ENCODE results near the gene ITIH1.

The ITIH1 gene

GRCh38 chr3:52794612-52795099, 17.3 kb downstream of the ITIH1 start, which contains the start of gene ITIH3:
TSS of gene ITIH3 (plus strand) at chr3:52794796. CDS start at chr3:52794804, 8 bp downstream.
- no peak for DNase-seq (ENCODE audit: low spot score)
- in situ Hi-C loops (cut with MboI; ENCODE audit: low sequenced_read_pairs, unreplicated experiment): no loop called here
- TF ChIP-seq, protein P1, sequence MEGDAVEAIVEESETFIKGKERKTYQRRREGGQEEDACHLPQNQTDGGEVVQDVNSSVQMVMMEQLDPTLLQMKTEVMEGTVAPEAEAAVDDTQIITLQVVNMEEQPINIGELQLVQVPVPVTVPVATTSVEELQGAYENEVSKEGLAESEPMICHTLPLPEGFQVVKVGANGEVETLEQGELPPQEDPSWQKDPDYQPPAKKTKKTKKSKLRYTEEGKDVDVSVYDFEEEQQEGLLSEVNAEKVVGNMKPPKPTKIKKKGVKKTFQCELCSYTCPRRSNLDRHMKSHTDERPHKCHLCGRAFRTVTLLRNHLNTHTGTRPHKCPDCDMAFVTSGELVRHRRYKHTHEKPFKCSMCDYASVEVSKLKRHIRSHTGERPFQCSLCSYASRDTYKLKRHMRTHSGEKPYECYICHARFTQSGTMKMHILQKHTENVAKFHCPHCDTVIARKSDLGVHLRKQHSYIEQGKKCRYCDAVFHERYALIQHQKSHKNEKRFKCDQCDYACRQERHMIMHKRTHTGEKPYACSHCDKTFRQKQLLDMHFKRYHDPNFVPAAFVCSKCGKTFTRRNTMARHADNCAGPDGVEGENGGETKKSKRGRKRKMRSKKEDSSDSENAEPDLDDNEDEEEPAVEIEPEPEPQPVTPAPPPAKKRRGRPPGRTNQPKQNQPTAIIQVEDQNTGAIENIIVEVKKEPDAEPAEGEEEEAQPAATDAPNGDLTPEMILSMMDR (IDR thresholded peaks at IDR 0.05; ENCODE audit: borderline replicate concordance, control extremely low read depth, extremely low read depth, insufficient read depth, missing control alignments): no peak

DNA sequence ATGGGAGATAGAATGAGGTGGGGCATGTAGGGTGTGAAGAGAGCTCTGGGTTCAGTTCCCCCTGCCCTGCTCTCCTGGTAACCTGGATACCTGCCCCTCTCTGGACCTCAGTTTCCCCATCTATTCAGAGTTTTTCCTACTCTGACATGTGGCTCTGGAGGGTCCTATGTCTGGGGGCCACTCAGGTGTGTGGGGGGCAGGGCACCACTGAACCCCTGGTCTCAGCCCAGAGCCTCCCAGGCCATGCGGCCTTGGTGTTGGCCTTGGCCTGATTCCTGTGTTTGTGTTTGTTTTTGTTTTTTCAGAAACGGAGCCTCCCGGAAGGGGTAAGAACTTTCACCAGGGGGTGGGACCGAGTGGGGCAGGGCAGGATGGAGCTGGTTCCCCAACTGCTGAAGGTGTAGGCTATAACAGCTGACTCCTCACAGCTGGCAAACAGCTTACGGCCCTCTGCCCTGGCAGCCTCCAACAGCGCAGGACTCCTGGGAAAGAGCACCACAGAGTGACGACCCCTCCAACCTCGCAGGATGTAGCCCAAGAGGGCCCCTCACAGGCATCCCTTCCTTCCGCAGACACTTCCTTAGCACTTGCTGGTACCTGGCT, 18.0 kb downstream of the ITIH1 start:
- TF ChIP-seq, protein P1 (IDR thresholded peaks at IDR 0.05; ENCODE audit: borderline replicate concordance, control extremely low read depth, extremely low read depth, insufficient read depth, missing control alignments): no peak
- no peak for DNase-seq (ENCODE audit: low spot score)
- in situ Hi-C loops (cut with MboI; ENCODE audit: low sequenced_read_pairs, unreplicated experiment): no loop called here

- no peak for DNase-seq (ENCODE audit: low spot score)
- TF ChIP-seq, protein P1 (IDR thresholded peaks at IDR 0.05; ENCODE audit: borderline replicate concordance, control extremely low read depth, extremely low read depth, insufficient read depth, missing control alignments): no peak
- in situ Hi-C loops (cut with MboI; ENCODE audit: low sequenced_read_pairs, unreplicated experiment): no loop called here
Measured at GRCh38 chr3:52796411-52796810, 19.0 kb downstream of the ITIH1 start.

DNA sequence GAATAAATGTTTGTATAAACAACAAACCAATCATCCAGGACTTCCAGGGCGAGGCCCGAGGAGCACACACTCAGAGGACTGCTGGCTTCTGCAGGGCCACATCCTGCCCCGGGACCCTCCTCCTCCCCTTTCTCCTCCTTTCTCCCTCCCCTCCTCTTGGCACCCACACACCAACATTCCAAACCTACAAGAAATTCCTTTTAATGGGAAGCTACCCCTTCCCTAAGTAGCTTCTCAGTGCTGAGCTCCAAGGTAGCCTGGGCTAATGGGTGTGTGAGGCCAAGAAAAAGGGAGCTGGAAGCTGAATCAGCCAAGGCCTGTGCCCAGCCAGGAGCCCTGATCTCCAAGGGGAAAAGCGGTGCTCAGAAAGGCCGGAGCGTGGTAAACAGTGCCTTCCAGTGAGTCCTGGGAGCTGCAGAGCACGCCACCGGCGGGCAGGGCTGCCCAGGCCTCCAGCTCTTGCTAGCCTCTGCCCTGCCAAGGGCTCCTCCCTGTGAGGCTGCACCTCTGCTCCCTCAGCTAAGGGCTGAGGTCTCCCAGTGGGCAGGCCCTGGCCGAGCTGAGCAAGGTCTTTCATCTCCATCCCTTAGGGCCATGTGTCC, 21.1 kb downstream of the ITIH1 start:
- in situ Hi-C loops (cut with MboI; ENCODE audit: low sequenced_read_pairs, unreplicated experiment): no loop called here
- DNase-seq (ENCODE audit: low spot score): no peak
- TF ChIP-seq, protein P1 (IDR thresholded peaks at IDR 0.05; ENCODE audit: borderline replicate concordance, control extremely low read depth, extremely low read depth, insufficient read depth, missing control alignments): no peak

GRCh38 chr3:52798978-52799476, 21.6 kb downstream of the ITIH1 start:
- in situ Hi-C loops (cut with MboI; ENCODE audit: low sequenced_read_pairs, unreplicated experiment): no loop called here
- DNase-seq (ENCODE audit: low spot score): peak; percentile 81
- TF ChIP-seq, protein P1 (IDR thresholded peaks at IDR 0.05; ENCODE audit: borderline replicate concordance, control extremely low read depth, extremely low read depth, insufficient read depth, missing control alignments): peak; percentile 45

GRCh38 chr3:52800079-52800478, 22.7 kb downstream of the ITIH1 start:
- in situ Hi-C loops (cut with MboI; ENCODE audit: low sequenced_read_pairs, unreplicated experiment): no loop called here
- TF ChIP-seq, protein P1 (IDR thresholded peaks at IDR 0.05; ENCODE audit: borderline replicate concordance, control extremely low read depth, extremely low read depth, insufficient read depth, missing control alignments): no peak
- no peak for DNase-seq (ENCODE audit: low spot score)
